ENCODE data around the gene STK4.

DNA sequence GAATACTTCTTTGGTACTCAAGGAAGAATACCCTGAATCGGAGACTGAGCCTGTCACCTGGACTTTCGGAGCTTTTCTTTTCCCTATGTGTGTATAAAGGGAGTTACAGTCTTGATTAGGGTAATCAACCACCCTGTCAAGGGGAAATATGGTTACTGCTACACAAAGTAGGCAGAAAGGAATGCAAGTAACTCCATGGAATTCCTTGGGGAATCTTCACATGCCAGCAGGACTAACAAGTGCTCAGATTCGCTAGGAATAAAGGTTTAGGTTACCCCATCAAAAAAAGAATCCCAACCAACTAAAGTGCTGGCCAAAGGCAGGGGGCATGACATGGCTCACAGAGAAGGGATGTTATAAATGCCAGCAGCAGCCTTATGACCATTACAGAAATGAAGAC lies 124.2 kb downstream of the STK4 start:
- TF ChIP-seq POLR2AphosphoS5 (IDR thresholded peaks at IDR 0.05; ENCODE audit: low read depth, low read length) (no peak), SIN3A (IDR thresholded peaks at IDR 0.05; ENCODE audit: borderline replicate concordance, insufficient read depth, low read length) (no peak), TAF1 (IDR thresholded peaks at IDR 0.05; ENCODE audit: borderline replicate concordance, insufficient read depth, low read length) (no peak)
- TF ChIP-seq, protein P1, sequence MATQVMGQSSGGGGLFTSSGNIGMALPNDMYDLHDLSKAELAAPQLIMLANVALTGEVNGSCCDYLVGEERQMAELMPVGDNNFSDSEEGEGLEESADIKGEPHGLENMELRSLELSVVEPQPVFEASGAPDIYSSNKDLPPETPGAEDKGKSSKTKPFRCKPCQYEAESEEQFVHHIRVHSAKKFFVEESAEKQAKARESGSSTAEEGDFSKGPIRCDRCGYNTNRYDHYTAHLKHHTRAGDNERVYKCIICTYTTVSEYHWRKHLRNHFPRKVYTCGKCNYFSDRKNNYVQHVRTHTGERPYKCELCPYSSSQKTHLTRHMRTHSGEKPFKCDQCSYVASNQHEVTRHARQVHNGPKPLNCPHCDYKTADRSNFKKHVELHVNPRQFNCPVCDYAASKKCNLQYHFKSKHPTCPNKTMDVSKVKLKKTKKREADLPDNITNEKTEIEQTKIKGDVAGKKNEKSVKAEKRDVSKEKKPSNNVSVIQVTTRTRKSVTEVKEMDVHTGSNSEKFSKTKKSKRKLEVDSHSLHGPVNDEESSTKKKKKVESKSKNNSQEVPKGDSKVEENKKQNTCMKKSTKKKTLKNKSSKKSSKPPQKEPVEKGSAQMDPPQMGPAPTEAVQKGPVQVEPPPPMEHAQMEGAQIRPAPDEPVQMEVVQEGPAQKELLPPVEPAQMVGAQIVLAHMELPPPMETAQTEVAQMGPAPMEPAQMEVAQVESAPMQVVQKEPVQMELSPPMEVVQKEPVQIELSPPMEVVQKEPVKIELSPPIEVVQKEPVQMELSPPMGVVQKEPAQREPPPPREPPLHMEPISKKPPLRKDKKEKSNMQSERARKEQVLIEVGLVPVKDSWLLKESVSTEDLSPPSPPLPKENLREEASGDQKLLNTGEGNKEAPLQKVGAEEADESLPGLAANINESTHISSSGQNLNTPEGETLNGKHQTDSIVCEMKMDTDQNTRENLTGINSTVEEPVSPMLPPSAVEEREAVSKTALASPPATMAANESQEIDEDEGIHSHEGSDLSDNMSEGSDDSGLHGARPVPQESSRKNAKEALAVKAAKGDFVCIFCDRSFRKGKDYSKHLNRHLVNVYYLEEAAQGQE (IDR thresholded peaks at IDR 0.05; ENCODE audit: insufficient read depth in 1 of 2, low read depth in 2 of 2, low read length in 2 of 2): no peak
